ENCODE data around the gene ABHD6. TPM values are rescaled to one million over a fixed set of nuclear protein-coding genes. Genes with fewer than 3 reads are reported as not detected.

The ABHD6 gene
- total RNA-seq, 2 donors from 2014 or later = 6.1 to 10.6 TPM

DNA sequence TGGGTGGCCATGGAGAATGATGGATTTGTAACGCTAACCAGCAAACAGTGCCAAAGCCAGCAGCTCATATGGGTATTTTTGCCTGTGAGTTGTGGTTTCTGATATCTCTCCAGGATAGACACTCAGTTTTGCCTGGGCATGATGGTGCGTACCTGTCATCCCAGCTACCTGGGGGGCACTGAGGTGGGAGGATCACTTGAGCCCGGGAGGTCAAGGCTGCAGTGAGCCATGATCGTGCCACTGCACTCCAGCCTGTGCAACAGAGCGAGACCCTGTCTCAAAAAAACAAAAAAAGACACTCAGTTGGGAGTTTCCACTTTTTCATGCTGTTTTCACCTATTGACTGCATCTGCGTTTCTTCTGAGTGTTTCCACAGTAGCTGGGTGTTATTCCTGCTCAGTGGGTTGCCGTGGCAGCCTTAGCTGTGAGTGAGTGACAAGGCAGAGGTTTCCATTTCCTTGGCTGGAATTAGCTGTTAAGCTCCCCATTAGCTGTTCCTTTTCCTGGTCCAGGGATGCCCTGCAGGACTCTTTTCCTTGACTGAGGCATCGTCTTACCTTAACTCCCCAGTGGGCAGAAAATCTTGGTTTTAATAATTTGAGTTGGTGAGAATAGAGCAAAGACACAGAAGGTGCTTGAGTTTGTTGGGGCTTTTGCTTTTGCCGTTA is 54.2 kb downstream of the ABHD6 start:
- Histone ChIP-seq H3K4me3 (no peak overlapping the region), H3K4me1 (ENCODE audit: control insufficient read depth in 1 of 2, low read depth in 2 of 2) (no peaks in the 10 kb centered on the region), H3K36me3 (no peaks in the 10 kb centered on the region), H3K27me3 (replicated peaks; ENCODE audit: insufficient read depth) (no peaks in the 10 kb centered on the region), H3K27ac (no peak overlapping the region), H3K9me3 (no peaks in the 10 kb centered on the region)
- DNase-seq (ENCODE audit: low spot score) (no peak), ATAC-seq (ENCODE audit: insufficient number of reproducible peaks, low FRiP score, low read depth) (no peak)
- TF ChIP-seq, protein P1, sequence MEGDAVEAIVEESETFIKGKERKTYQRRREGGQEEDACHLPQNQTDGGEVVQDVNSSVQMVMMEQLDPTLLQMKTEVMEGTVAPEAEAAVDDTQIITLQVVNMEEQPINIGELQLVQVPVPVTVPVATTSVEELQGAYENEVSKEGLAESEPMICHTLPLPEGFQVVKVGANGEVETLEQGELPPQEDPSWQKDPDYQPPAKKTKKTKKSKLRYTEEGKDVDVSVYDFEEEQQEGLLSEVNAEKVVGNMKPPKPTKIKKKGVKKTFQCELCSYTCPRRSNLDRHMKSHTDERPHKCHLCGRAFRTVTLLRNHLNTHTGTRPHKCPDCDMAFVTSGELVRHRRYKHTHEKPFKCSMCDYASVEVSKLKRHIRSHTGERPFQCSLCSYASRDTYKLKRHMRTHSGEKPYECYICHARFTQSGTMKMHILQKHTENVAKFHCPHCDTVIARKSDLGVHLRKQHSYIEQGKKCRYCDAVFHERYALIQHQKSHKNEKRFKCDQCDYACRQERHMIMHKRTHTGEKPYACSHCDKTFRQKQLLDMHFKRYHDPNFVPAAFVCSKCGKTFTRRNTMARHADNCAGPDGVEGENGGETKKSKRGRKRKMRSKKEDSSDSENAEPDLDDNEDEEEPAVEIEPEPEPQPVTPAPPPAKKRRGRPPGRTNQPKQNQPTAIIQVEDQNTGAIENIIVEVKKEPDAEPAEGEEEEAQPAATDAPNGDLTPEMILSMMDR (IDR thresholded peaks at IDR 0.05) = no peak

DNA sequence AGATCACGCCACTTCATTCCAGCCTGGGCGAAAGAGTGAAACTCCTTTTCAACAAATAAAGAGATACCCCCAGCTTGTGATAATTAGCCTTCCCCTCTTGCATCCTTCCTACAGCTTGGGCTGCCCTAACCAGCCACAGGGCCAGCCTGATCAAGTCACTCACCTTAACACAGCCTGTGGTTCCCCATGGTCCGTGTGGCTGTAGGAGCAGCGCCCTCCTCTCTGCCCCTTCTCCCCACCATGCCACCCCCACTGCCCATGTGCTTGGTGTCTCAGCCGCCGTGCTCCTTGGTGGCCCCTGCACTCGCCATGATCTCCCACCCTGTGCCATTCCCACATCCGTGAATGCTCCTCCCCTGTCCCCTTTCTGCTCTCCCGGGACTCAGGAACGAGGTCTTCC is 55.3 kb downstream of the ABHD6 start:
- Histone ChIP-seq H3K9me3 (no peaks in the 10 kb centered on the region), H3K27ac (no peak overlapping the region), H3K36me3 (no peaks in the 10 kb centered on the region), H3K4me3 (no peak overlapping the region), H3K27me3 (replicated peaks; ENCODE audit: insufficient read depth) (no peaks in the 10 kb centered on the region), H3K4me1 (ENCODE audit: control insufficient read depth in 1 of 2, low read depth in 2 of 2) (no peaks in the 10 kb centered on the region)
- TF ChIP-seq, protein P1 (IDR thresholded peaks at IDR 0.05) = no peak
- DNase-seq (ENCODE audit: low spot score) = no peak
- no peak for ATAC-seq (ENCODE audit: insufficient number of reproducible peaks, low FRiP score, low read depth)

DNA sequence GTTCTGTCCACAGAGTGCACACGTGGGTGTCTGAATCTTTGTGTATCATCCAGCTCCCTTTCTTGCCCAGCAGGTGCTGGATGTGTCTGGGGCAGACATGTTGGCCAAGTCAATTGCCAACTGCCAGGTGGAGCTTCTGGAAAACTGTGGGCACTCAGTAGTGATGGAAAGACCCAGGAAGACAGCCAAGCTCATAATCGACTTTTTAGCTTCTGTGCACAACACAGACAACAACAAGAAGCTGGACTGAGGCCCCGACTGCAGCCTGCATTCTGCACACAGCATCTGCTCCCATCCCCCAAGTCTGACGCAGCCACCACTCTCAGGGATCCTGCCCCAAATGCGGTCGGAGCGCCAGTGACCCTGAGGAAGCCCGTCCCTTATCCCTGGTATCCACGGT is 55.9 kb downstream of the ABHD6 start:
- no peaks in the 10 kb centered on the region for H3K9me3 ChIP-seq
- H3K4me3 ChIP-seq = no peak overlapping the region
- no peaks in the 10 kb centered on the region for H3K36me3 ChIP-seq
- ATAC-seq (ENCODE audit: insufficient number of reproducible peaks, low FRiP score, low read depth) (no peak), DNase-seq (ENCODE audit: low spot score) (no peak)
- H3K4me1 ChIP-seq (ENCODE audit: control insufficient read depth in 1 of 2, low read depth in 2 of 2) = no peaks in the 10 kb centered on the region
- TF ChIP-seq, protein P1 (IDR thresholded peaks at IDR 0.05) = no peak
- no peak overlapping the region for H3K27ac ChIP-seq
- no peaks in the 10 kb centered on the region for H3K27me3 ChIP-seq (replicated peaks; ENCODE audit: insufficient read depth)

DNA sequence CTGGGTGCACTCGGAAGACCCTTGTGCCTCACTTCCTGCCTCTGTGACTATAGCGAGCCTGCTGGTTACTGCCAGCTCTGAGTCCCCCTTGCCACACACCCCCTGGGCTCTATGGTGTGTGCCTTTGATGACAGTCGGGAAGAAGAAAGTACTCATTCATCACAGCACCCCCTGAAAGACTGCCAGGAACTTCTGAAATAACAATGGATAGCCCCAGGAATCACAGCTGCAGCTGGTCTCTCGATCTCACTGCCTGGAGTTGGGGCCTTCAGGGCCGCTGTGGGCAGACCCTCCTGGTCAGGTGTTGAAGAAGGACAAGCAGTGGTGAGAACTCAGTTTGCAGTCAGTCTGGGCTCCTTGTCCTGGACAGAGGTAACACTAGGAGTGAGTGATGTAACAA is 58.7 kb downstream of the ABHD6 start:
- Histone ChIP-seq H3K9me3 (no peaks in the 10 kb centered on the region), H3K36me3 (no peaks in the 10 kb centered on the region), H3K27ac (no peak overlapping the region), H3K27me3 (replicated peaks; ENCODE audit: insufficient read depth) (no peaks in the 10 kb centered on the region), H3K4me3 (no peak overlapping the region), H3K4me1 (ENCODE audit: control insufficient read depth in 1 of 2, low read depth in 2 of 2) (peaks cover 0 to 5% of the 10 kb centered on the region in 2 donors)
- ATAC-seq (ENCODE audit: insufficient number of reproducible peaks, low FRiP score, low read depth) (no peak), DNase-seq (ENCODE audit: low spot score) (no peak)
- TF ChIP-seq, protein P1 (IDR thresholded peaks at IDR 0.05) = no peak

DNA sequence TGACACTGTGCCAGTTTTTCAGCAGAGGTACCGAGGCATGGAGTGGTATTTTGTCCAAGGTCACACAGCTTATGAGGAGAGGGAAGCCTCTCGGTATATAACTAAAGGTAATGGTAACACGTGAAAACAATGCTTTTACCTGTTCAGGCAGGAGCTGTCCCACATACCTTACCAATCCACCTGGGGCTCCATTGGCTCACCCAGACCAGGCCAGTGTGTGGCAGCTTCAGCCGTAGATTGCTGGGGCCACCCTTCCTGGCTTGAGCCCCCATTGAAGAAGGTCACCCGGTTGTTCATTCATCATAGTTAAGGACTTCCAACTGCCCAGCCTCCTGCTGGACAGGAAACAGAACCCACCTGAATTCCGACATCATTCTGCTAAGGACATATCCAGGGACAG is 59.3 kb downstream of the ABHD6 start:
- Histone ChIP-seq H3K27me3 (replicated peaks; ENCODE audit: insufficient read depth) (no peaks in the 10 kb centered on the region), H3K4me3 (no peak overlapping the region), H3K4me1 (ENCODE audit: control insufficient read depth in 1 of 2, low read depth in 2 of 2) (peaks cover 0 to 5% of the 10 kb centered on the region in 2 donors), H3K9me3 (no peaks in the 10 kb centered on the region), H3K36me3 (no peaks in the 10 kb centered on the region), H3K27ac (no peak overlapping the region)
- TF ChIP-seq, protein P1 (IDR thresholded peaks at IDR 0.05) = no peak
- ATAC-seq (ENCODE audit: insufficient number of reproducible peaks, low FRiP score, low read depth) (no peak), DNase-seq (ENCODE audit: low spot score) (no peak)

Measured in thoracic aorta (tissue), 2 donors.